ENCODE results near the gene CEP350. TPM values are rescaled to one million over a fixed set of nuclear protein-coding genes. Genes with fewer than 3 reads are reported as not detected.
"Not testable (repeated sequence)": the region's sequence is repeated elsewhere in the genome, so short reads cannot be mapped to it uniquely, and the experiment has no call there.

The CEP350 gene
- total RNA-seq, 2 donors from 2014 or later, result 32.2 to 42.2 TPM

GRCh38 chr1:180003026-180003695 is 48.6 kb downstream of the CEP350 start:
- H3K4me3 Mint-ChIP-seq, result no peak overlapping the region
- H3K27me3 Mint-ChIP-seq (ENCODE audit: insufficient read depth), result no peaks in the 10 kb centered on the region

GRCh38 chr1:180006762-180007161 is 52.2 kb downstream of the CEP350 start:
- DNase-seq; H3K4me3 ChIP-seq (ENCODE audit: low read length); H3K27ac ChIP-seq (ENCODE audit: low read depth, low read length); H3K4me1 ChIP-seq (ENCODE audit: control insufficient read depth, insufficient read depth, low read length); H3K9ac ChIP-seq (ENCODE audit: extremely low read depth, low read length, poor library complexity, severe bottlenecking); H3K4me1 Mint-ChIP-seq; H3K9me3 ChIP-seq (ENCODE audit: control insufficient read depth, low read length); H3K27ac Mint-ChIP-seq; H3K27me3 Mint-ChIP-seq (ENCODE audit: insufficient read depth); H3K4me3 Mint-ChIP-seq; H3K9me3 Mint-ChIP-seq; H3K27me3 ChIP-seq (ENCODE audit: control insufficient read depth, insufficient read depth, low read length, poor library complexity, severe bottlenecking): not testable (repeated sequence)
- peaks cover 33% of the 10 kb centered on the region for H3K36me3 ChIP-seq (ENCODE audit: control insufficient read depth, insufficient read depth, low read length)
- WGBS, 2 experiments (ENCODE audit: insufficient coverage in 1 of 2, insufficient read length in 1 of 2), result 100% methylated on average over 1 of the region's 1 CpG
- H3K36me3 Mint-ChIP-seq (ENCODE audit: low read depth), result peaks cover 22% of the 10 kb centered on the region

More at GRCh38 chr1:180003026-180003695, 48.6 kb downstream of the CEP350 start:
- Histone ChIP-seq H3K4me1 (ENCODE audit: control insufficient read depth, insufficient read depth, low read length) (no peaks in the 10 kb centered on the region), H3K9ac (ENCODE audit: extremely low read depth, low read length, poor library complexity, severe bottlenecking) (no peak overlapping the region), H3K9me3 (ENCODE audit: control insufficient read depth, low read length) (no peaks in the 10 kb centered on the region), H3K36me3 (ENCODE audit: control insufficient read depth, insufficient read depth, low read length) (peaks cover 44% of the 10 kb centered on the region), H3K4me3 (ENCODE audit: low read length) (no peak overlapping the region), H3K27me3 (ENCODE audit: control insufficient read depth, insufficient read depth, low read length, poor library complexity, severe bottlenecking) (no peaks in the 10 kb centered on the region), H3K27ac (ENCODE audit: low read depth, low read length) (no peak overlapping the region)
- 100% methylated on average over 1 to 2 of the region's 3 CpGs for WGBS, 2 experiments (ENCODE audit: insufficient coverage in 1 of 2, insufficient read length in 1 of 2)
- H3K4me1 Mint-ChIP-seq, result no peaks in the 10 kb centered on the region
- peaks cover 24% of the 10 kb centered on the region for H3K36me3 Mint-ChIP-seq (ENCODE audit: low read depth)
- DNase-seq, result no peak
- peaks cover 10% of the 10 kb centered on the region for H3K9me3 Mint-ChIP-seq
- no peak overlapping the region for H3K27ac Mint-ChIP-seq
- TF ChIP-seq CTCF (conservative IDR thresholded peaks at IDR 0.05), result no peak

- H3K27ac ChIP-seq (ENCODE audit: low read depth, low read length), result no peak overlapping the region
- no peak overlapping the region for H3K4me3 Mint-ChIP-seq
- H3K27me3 Mint-ChIP-seq (ENCODE audit: insufficient read depth), result no peaks in the 10 kb centered on the region
- H3K4me1 ChIP-seq (ENCODE audit: control insufficient read depth, insufficient read depth, low read length), result no peaks in the 10 kb centered on the region
- no peaks in the 10 kb centered on the region for H3K27me3 ChIP-seq (ENCODE audit: control insufficient read depth, insufficient read depth, low read length, poor library complexity, severe bottlenecking)
- no peaks in the 10 kb centered on the region for H3K9me3 ChIP-seq (ENCODE audit: control insufficient read depth, low read length)
- peaks cover 53% of the 10 kb centered on the region for H3K36me3 Mint-ChIP-seq (ENCODE audit: low read depth)
- DNase-seq, result no peak
- H3K4me1 Mint-ChIP-seq, result no peaks in the 10 kb centered on the region
- no peak overlapping the region for H3K27ac Mint-ChIP-seq
- no peak for TF ChIP-seq CTCF (conservative IDR thresholded peaks at IDR 0.05)
- no peaks in the 10 kb centered on the region for H3K9me3 Mint-ChIP-seq
- no peak overlapping the region for H3K9ac ChIP-seq (ENCODE audit: extremely low read depth, low read length, poor library complexity, severe bottlenecking)
- 91 to 95% methylated on average over 1 of the region's 1 CpG for WGBS, 2 experiments (ENCODE audit: insufficient coverage in 1 of 2, insufficient read length in 1 of 2)
- H3K36me3 ChIP-seq (ENCODE audit: control insufficient read depth, insufficient read depth, low read length), result peaks cover 81% of the 10 kb centered on the region
- H3K4me3 ChIP-seq (ENCODE audit: low read length), result no peak overlapping the region
Observed at GRCh38 chr1:180020017-180020416, 65.4 kb downstream of the CEP350 start.
